Inflammatory macrophage treated with lipopolysaccharide for 1 hour (primary cell): Measurements from ENCODE around the gene ZBTB48.
"Not testable (repeated sequence)": the region's sequence is repeated elsewhere in the genome, so short reads cannot be mapped to it uniquely, and the experiment has no call there.

Source experiments
- DNase-seq, 2 donors: peaks; one replicate each; pipeline ENCODE4 v3.0.0-alpha.2; 2020 to 2022

ZBTB48 gene

GRCh38 chr1:6579374-6580118, at the start of gene ZBTB48:
Gene ZBTB48 (plus strand): TSS chr1:6579994. CDS start chr1:6580610, 616 bp downstream.
- DNase-seq: peak; percentile 97 to 98

GRCh38 chr1:6530504-6531160, 49.2 kb upstream of the ZBTB48 start:
- DNase-seq: no peak

- DNase-seq: no peak
Measured at GRCh38 chr1:6531996-6532395, 47.8 kb upstream of the ZBTB48 start.

- DNase-seq: no peak
Measured at GRCh38 chr1:6534248-6534822, 45.5 kb upstream of the ZBTB48 start.

- peak; percentile 0 to 2 for DNase-seq
Measured at GRCh38 chr1:6535214-6535613, 44.6 kb upstream of the ZBTB48 start.

GRCh38 chr1:6536291-6536690, 43.5 kb upstream of the ZBTB48 start:
- DNase-seq: no peak

GRCh38 chr1:6538956-6539355, 40.8 kb upstream of the ZBTB48 start:
- no peak for DNase-seq

- DNase-seq: no peak
Measured at GRCh38 chr1:6544831-6545230, 35.0 kb upstream of the ZBTB48 start.

GRCh38 chr1:6545276-6546112, 34.3 kb upstream of the ZBTB48 start:
- no peak for DNase-seq

GRCh38 chr1:6546326-6546725, 33.5 kb upstream of the ZBTB48 start:
- DNase-seq: peak; percentile 9 to 22

GRCh38 chr1:6547301-6547700, 32.5 kb upstream of the ZBTB48 start:
- DNase-seq: peak in 1 of 2 donors; percentile 1

- peak; percentile 84 to 97 for DNase-seq
Measured at GRCh38 chr1:6554031-6554906, 25.5 kb upstream of the ZBTB48 start, which contains the start of gene NOL9. Gene NOL9 (minus strand): TSS chr1:6554513. CDS start chr1:6554502, 11 bp downstream.

GRCh38 chr1:6554907-6555778, 24.7 kb upstream of the ZBTB48 start, which contains the start of gene TAS1R1:
Gene TAS1R1 (plus strand): TSS chr1:6555307. CDS start chr1:6555374, 67 bp downstream.
- no peak for DNase-seq

- no peak for DNase-seq
Measured at GRCh38 chr1:6557597-6557996, 22.2 kb upstream of the ZBTB48 start.

GRCh38 chr1:6559161-6559560, 20.6 kb upstream of the ZBTB48 start:
- DNase-seq: not testable (repeated sequence)

GRCh38 chr1:6560267-6560666, 19.5 kb upstream of the ZBTB48 start:
- no peak for DNase-seq

GRCh38 chr1:6569033-6569432, 10.8 kb upstream of the ZBTB48 start:
- no peak for DNase-seq

GRCh38 chr1:6570100-6570499, 9.7 kb upstream of the ZBTB48 start:
- DNase-seq: no peak

GRCh38 chr1:6570987-6571386, 8.8 kb upstream of the ZBTB48 start:
- no peak for DNase-seq

GRCh38 chr1:6572653-6573383, 7.0 kb upstream of the ZBTB48 start:
- DNase-seq: no peak
